HG02981 (cell line): ENCODE results near the gene ZP2.
"Not testable (repeated sequence)": the region's sequence is repeated elsewhere in the genome, so short reads cannot be mapped to it uniquely, and the experiment has no call there.

Source experiments
- ATAC-seq: cut with Tn5 transposase; IDR thresholded peaks from one replicate; pipeline ENCODE4 v1.9.1; 2021; ENCODE audit warnings: mild to moderate bottlenecking, moderate library complexity; ENCODE audit not compliant: unreplicated experiment

The ZP2 gene

DNA sequence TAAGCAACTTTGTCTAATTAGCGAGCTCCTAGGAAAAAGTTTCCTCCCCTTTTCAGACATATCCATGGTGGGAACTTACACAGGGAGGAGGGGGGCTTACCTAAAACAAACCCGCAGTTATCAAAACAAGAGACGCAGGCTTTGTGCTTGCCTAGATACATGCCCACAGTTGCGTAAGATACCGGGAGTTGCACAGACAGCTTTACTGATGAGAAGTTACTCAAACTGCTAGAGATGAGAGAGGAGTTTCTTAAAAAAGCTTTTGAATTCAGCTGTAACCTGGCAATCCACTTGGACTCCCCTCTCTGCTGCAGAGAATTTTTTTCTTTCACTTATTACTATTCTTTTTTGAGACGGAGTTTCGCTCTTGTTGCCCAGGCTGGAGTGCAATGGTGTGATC is 6.8 kb upstream of the ZP2 start:
- no peak for ATAC-seq

DNA sequence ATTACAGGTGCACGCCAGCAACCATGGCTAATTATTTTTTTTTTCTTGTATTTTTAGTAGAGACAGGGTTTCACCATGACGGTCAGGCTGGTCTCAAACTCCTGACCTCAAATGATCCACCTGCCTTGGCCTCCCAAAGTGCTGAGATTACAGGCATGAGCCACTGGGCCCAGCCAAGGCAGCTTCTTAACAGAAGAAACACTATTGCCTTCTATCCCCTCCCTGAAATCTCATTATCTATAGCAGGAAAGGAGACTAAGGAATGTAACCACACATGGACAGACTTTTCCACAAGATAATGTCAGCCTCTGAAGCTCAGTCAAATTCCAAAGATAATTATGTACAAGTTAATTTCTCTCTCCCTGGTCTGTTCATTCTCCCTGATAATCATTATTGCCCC is 5.7 kb upstream of the ZP2 start:
- no peak for ATAC-seq

DNA sequence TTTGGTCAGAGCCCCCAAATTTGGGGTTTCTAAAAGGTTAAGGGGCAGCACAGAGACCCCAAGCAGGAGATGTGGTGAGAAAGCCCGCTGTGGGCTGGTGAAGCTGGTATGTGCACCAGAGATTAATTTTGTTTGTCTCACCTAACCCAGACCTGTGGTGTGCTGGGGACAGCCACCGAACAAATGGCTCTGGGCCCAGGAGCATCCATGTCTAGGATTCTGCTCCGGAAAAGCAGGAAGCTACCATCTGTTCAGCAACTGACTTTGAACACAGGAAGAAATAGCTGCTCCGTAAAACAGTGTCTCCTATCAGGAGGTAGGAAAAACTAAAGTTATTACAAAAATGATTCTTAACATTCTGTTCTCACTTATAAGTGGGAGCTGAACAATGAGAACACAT is 2.7 kb upstream of the ZP2 start:
- ATAC-seq: no peak

DNA sequence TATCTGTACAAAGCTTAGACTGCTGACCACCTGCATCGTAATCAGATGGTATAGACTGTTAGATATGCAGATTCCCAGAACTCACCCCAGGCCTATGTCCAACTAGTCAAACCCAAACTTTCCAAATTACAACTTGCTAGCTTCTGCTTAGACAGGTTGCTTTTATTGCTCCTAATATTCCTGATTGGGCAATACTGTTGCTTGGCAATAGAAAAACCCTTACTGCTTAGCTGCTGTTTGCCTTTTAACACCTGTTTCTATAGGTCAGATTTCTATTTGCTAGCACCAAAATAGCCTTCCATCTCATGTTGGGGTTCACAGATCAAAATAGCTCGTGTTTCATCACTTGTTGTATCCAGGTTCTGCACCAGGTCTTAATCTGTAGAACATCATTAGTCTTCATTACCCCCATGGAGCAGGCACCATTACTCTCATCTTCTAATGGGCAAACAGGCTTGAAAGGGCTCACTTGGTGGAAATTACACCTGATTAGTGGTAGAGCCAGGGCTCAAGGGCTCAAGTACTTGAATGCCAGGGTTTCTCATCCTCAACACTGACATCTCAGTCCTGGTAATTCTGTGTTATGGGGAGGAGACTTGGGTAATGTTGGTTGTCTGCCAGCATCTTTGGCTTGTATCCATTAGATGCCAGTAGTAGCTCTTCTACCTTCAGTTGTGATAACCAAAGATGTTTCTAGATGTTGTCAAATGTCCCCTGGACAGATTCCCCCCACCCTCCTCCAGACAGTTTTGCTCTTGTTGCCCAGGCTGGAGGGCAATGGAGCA is 2.7 kb downstream of the ZP2 start:
- ATAC-seq: no peak

DNA sequence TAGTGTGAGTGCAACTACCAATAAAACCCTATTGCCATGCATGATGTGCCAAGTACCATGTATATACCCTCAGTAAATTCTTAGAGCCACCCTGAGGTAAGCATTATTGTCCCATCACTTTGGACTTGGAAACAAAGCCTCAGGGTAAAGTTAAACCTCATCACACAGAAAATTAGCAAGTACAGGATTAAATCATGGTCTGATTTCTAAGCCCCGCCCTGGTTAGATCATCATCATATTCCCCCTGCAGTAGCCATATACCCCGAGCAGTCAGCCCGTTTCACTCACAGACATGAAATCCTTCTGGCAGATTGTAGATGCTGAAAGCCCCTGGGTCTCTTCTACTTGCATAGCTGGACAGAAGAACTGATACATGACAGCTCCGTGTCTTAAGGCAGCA is 4.8 kb downstream of the ZP2 start:
- ATAC-seq: no peak

DNA sequence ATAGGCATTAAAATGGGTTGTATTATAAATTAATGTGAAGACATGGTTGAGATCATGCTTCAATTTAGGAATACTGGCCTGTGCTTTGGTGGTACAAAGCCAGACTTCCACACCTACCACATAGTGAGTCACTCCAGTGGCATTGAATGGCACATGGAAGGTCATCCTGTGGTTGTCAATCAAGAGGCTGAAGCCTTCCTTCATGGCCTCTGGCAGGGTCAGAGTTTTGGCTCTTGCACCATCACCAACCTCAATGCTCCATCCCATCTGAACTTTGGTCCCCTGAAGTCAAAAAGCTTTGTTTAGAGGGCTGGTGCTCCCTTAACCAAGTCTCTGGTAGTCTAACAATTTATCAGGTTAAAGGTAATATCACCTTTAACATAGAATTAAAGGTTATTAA is 6.1 kb downstream of the ZP2 start:
- ATAC-seq: no peak

DNA sequence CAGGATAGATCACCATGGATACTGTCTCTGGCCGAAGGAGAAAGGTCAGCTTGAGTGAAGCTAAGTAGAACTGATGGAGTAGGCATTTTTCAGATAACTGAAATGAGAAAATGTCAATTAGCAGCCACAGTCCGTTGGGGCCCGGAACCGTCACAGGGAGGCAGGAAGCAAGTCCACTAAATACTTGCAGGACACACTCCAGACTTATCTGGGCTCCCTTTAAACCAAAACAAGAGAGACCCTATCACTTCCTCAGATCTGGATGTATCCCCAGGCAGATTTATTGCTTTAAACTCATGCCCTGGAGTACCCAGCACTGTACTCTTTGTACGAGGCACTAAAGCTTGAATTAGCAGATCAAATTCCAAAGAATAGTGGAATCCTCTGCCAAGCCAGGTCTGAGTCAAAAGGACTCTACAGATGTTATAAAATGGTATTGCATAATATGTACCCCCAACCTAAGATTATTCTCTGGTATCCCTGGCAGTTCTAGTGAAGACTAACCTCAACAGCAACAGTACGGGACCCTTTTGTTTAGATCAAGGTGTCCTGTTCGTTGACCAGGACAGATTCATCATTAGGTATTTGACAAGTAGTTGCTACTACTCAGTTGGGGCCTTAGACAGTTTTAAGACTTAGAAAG is 8.1 kb downstream of the ZP2 start:
- no peak for ATAC-seq

DNA sequence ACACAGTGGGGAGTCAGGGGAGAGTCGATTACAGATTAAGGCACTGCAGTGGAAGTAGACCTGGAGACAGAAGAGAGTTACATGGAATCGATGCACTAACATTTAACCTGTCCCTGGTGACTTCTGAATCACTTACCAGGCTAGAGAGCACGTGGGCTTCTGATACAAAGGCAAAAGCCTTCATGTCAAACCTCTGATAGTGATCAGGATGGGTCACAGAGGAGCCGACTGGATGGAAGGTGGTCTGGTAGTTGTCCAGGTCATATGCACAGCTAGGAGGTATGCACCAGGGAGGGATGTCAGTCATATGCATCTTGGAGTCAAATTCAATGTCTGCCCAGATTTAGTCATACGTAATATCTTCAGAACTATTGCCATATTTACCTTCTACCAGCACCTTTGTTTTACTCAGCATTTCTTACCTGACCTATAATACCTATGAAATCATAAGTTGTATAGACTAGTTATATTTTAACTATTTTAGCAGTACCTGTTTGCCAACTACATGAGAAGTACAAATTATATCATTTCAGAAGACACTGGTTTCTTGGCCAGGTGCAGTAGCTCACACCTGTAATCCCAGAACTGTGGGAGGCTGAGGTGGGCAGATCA is 11.7 kb downstream of the ZP2 start:
- ATAC-seq: no peak

DNA sequence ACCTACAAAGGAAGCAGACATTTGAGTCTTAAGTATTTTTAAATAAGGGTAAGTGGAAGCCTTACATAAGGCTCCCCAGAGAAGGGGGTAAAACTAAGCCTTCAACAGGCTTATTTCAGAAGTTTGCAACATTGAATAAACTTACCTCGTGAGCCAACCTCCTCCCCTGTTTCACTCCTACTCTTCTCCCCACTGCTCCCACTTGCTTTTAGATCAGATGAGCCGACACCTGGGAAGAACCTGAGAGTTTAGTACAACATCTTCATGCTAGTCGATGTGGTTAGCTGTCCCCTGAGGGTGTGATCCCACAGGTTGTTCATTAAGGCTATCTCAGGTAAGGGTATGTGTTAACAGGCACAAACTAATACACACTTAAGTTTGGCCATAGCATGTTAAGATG is 13.8 kb downstream of the ZP2 start:
- no peak for ATAC-seq

DNA sequence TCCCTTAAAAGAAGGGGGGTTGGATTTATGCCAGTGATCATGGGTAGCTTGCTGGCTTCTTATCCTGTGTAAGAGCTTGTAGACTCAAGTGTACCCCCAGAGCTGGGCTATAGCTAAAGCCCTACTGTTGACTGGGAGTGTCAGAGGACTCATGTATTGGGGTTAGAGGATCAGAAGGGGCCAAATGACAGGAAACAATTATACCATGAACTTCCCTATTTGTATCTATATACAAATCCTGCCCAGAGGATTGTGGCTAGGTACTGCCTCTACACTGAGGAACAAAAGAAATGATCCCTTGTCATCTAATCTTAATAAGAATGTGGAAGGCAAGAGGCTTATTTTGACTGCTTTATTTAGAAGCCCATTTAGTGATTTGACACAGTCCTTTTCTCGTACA is 14.3 kb downstream of the ZP2 start:
- no peak for ATAC-seq

DNA sequence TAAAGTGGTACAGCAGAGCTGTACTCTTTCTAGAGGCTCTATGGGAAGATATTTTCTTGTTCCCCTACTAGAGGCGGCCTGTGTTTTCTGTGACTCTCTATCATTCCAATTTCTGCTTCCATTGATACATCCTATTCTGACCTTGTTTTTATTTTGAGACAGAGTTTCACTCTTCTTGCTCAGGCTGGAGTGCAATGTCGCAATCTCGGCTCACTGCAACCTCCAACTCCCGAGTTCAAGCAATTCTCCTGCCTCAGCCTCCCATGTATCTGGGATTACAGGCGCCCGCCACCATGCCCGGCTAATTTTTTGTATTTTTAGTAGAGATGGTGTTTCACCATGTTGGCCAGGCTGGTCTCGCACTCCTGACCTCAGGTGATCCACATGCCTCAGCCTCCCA is 16.0 kb downstream of the ZP2 start:
- not testable (repeated sequence) for ATAC-seq

DNA sequence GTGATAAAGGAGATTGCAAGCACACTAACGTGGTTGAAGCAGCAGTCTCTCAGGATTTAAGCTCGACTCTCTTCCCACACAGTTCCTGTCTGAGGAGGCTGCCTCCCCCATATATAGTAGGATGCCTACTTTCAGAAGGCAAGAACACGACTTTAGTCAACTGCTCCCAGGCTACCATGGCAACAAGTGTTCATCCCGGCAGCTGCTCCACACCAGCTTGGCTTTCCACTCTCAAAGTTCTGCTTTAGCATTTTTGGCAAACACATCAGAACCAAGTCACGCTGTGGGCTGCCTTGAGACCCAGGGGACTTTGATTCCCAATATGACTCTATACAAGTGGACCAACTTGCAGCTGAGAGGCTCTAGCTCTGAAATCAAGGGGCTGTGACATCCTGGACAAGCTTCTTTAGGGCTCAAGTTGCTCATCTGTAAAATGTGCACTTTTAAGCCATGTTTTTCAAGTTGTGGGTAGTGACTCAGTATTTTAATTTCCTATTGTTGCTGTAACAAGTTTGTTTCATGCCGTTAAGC is 16.5 kb downstream of the ZP2 start:
- no peak for ATAC-seq

DNA sequence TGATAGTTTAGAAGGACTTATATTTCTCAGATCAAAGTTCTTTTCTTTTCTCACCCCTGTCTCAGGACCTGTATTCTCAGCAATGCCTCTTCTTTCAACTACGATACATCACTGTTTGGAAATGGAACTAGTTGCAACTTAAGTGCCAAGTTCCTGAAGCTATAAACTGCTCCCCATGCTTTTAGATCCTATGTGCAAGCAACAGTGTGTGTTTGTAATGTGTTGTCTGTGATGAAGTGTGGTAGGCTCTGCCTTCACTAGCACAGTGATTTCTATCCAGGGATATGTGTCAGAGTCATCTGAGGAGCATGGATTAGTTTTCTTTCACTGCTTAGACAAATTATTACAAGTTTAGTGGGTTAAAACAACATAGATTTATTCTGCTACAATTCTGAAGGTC is 18.4 kb downstream of the ZP2 start:
- no peak for ATAC-seq

DNA sequence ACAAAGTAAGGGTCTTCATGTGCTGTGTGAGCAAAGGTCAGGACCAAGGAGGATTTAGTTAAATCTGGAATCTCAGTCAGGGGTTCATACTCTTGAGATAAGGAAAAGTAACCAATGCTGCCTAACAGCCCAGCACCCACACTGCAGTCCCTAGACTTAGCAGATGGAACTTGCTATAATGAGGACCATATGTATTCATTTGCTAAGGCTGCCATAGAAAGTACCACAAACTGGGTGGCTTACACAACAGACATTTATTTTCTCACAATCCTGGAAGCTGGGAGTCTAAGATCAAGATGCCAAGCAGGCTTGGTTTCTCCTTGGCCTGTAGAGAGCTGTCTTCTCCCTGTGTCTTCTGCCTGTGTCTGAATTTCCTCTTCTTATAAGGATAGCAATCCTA is 20.8 kb downstream of the ZP2 start:
- ATAC-seq: no peak

DNA sequence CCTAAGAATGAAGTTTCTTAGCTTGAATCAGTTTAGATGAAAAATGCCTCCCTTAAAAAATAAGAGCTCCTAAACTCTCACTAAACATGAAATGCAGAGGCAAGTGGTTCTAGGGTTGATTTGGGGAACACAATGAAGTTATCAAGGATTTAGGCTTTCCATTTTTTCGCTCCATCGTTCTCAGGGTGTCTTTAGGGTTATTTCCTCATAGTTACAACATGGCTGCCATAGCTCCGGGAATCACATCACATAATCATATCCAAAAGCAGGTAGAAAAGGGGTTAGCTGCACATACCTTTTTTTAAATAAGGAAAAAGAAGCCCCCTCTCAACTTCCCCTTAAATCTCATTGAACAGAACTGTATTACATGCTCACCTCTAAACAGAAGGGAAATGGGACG is 21.4 kb downstream of the ZP2 start:
- no peak for ATAC-seq

DNA sequence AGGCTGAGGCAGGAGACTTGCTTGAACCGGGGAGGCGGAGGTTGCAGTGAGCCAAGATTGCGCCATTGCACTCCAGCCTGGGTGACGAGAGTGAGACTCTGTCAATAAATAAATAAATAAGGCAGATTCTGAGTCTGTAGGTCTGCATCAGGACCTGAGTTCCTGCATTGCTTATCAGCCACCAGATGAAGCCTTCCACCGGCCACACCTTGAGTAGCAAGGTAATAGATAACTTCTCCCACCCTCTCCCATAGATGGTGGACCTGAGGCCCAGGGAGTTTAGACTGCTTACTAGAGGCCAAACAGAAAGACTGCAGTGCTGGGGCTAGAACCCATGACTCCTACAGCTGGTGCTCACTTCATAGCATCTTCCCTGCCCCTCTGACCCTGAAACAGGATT is 22.1 kb downstream of the ZP2 start:
- ATAC-seq: no peak

DNA sequence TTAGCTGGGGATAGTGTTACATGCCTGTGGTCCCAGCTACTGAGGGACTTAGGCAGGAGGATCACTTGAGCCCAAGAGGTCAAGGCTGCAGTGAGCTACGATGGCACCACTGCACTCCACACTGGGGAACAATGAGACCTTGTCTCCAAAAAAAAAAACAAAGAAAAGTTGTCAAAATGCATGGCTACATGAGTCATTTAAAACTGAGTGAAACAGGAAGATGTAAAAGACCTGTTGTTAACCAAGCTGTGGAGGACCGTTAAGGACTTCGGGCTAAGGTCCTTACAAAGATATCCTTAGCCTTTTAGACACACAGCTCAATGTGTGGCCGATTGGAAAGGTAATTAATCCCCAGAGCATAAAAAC is 25.1 kb downstream of the ZP2 start:
- no peak for ATAC-seq

DNA sequence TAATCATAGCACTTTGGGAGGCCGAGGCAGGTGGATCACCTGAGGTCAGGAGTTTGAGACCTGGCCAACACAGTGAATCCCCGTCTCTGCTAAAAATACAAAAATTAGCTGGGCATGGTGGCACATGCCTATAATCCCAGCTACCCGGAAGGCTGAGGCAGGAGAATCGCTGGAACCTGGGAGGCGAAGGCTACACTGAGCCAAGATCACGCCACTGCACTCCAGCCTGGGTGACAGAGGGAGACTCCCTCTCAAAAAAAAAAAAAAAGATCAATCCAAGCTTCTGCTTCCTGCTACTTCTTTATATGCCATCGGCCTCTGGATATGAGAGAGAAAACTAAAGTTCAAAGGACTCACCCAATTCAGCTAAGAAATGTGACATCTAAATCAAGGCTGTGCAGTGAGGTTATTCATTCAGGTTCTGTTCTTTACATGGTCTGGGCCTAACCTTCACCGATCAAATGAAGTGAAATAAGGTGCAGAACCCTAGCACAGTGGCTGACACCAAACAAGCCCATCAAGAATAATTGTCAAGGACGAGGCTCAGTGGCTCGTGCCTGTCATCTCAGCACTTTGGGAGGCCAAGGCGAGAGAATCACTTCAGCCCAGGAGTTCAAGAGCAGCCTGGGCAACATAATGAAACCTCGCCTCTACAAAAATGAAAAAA is 25.6 kb downstream of the ZP2 start:
- ATAC-seq: no peak

DNA sequence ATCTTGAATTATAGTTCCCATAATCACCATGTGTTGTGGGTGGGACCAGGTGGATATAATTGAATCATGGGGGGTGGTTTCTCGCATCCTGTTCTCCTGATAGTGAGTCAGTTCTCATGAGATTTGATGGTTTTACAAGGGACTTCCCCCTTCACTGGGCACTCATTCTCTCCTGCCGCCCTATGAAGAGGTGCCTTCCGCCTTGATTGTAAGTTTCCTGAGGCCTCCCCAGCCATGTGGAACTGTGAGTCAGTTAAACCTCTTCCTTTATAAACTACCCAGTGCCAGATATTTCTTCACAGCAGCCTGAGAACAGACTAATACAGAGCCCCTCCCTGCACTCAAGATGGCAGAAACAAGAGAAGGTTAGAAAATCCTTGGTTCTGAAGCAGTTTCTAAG is 26.5 kb downstream of the ZP2 start:
- no peak for ATAC-seq

DNA sequence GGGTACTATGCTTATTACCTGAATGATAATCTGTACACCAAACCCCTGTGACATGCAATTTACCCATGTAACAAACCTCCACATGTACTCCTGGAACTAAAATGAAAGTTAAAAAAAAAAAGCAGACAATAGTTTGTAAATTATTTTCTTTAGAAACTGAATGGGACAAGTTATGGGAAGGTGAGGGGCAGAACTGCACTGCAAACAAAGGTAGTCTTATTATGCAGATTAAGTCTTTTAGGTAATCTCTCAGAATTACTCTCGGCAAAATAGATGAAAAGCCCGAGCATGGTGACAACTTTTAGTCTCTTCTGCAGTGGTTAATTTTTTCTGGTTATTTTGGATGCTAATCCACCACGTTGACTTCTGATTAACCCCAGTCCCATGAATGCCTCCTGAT is 27.4 kb downstream of the ZP2 start:
- ATAC-seq: no peak

DNA sequence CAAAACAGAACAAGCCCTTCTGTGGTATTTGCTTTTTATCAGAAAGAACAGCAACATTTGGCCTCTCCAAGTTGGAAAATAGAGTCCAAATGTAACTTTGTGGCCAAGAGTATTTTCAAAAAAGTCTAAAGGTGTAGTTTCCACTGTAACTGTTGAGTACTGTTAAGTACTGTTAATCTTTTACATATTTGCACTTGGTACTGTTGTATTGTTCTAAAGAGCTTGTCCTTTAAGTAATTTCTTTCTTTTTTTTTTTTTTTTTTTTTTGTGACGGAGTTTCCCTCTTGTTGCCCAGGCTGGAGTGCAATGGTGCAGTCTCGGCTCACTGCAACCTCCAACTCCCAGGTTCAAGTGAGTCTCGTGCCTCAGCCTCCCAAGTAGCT is 31.4 kb downstream of the ZP2 start:
- ATAC-seq: no peak
